Measurements from ENCODE around the gene POLR1D.

DNA sequence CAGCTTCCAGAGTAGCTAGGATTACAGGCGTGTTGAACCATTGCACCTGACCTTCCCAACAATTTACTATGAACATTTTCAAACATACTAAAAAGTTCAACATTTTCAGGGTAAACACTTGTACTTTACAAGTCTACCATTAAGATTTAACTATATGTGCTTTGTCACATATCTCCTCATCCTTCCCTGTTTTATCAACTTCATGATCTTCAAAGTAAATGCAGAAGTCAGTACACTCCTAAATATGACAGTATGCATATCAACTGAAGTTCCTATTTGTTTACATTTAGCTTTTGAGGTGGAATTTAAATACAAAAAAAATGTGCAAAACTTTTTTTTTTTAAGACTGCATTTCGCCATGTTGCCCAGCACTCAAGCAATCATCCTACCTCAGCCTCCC lies 19.9 kb upstream of the POLR1D start:
- no peak for TF ChIP-seq CTCF (optimal IDR thresholded peaks at IDR 0.05 in 1 of 3, IDR thresholded peaks at IDR 0.05 in 1 of 3, conservative IDR thresholded peaks at IDR 0.05 in 1 of 3; ENCODE audit: extremely low read depth in 1 of 3, insufficient read depth in 2 of 3, low read length in 3 of 3)
- TF ChIP-seq EZH2 (IDR thresholded peaks at IDR 0.05; ENCODE audit: low read length): no peak
